ENCODE results near the gene FANK1. TPM values are rescaled to one million over a fixed set of nuclear protein-coding genes. Genes with fewer than 3 reads are reported as not detected.

FANK1 gene, protein sequence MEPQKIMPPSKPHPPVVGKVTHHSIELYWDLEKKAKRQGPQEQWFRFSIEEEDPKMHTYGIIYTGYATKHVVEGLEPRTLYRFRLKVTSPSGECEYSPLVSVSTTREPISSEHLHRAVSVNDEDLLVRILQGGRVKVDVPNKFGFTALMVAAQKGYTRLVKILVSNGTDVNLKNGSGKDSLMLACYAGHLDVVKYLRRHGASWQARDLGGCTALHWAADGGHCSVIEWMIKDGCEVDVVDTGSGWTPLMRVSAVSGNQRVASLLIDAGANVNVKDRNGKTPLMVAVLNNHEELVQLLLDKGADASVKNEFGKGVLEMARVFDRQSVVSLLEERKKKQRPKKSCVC
- total RNA-seq = 5.4 and 22.0 TPM in 2 replicates

DNA sequence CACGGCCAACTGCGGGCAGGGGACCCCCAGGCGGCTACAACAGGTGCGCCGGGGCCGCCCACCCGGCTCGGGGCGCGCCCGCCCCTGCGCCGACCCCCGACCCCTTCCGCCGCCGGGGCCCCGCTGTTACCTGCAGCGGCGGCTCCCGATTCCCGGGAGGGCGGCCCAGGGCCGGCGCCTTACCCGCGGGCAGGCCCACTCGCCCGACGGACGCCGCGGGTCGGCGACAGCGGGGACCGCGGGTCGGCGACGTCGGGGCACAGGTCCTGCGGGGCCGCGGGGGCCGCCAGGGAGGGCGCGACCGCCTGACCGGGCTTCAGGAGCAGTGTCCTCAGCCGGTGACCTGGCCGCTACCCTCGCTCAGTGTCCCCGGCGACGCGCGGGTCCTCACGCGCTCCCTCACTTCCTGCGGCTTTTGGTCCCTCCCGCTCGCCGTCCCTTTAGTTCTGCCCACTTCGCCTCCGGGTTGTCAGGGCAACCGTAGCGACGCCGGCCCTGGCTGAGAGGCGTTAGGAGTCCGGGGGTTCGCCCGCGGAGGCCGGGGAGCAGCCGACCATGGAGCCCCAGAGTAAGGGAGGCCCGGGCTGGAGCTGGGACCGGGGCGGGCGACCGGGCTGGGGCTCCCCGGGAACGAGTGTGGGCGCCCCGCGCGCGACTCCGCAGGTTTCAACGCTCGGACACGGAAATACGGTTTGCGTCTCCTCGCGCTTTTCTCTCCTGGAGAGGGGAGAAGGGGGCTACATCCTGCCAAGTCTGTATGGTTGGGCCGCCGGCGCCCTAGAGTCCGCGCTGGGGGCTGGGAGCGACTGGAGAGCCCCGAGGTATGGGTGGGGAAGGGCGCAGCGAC is at the start of gene FANK1:
TSS of gene FANK1 (plus strand) at position 477 of the 847 bp plus-strand sequence. CDS start at position 556, 79 bp downstream.

DNA sequence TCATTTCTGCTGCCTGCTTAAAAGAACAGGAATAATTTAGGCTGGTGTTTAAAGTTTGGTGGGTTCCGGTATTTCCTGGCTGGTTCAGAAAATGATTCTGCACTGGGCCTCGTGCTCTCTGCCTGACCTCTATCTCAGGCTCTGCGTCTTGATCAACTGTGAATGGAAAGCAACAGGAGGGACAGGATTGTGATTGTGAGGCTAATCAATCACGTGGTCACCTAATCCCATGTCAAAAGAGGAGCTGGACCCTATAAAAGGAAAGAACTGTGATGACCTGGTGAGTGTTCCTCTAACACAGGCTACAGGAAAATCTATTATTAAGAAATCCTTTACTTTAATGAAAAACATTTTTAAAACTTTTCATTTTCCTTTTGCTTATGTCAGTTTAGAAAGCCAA is 15.2 kb upstream of the FANK1 start, which contains the start of gene DHX32:
TSS of gene DHX32 (minus strand) at position 101 of the 400 bp plus-strand sequence. CDS start 468 bp downstream, outside the sequence.

Other genes starting within 250 kb of the FANK1 start
- not detected in 2 replicates for gene TEX36, start 213.4 kb upstream of the FANK1 start, total RNA-seq
- gene EDRF1, start 176.9 kb upstream of the FANK1 start, total RNA-seq = 20.9 and 25.9 TPM in 2 replicates
- gene MMP21, start 120.7 kb upstream of the FANK1 start, total RNA-seq = 0.28 TPM in 1 of 2 replicates, not detected in the other
- 57.8 and 71.7 TPM in 2 replicates for gene UROS, start 73.3 kb upstream of the FANK1 start, total RNA-seq
- gene BCCIP, start 73.0 kb upstream of the FANK1 start, total RNA-seq = 38.3 and 106 TPM in 2 replicates
- gene DHX32, start 15.3 kb upstream of the FANK1 start, total RNA-seq = 34.5 and 57.5 TPM in 2 replicates